GM21619 (cell line): ENCODE results near the gene ADH1A.
"Not testable (repeated sequence)": the region's sequence is repeated elsewhere in the genome, so short reads cannot be mapped to it uniquely, and the experiment has no call there.

Experiments used
- ATAC-seq: cut with Tn5 transposase; IDR thresholded peaks from one replicate; pipeline ENCODE4 v1.9.1; 2021; ENCODE audit not compliant: unreplicated experiment

ADH1A gene

GRCh38 chr4:99282731-99283130 lies 8.1 kb downstream of the ADH1A start:
- no peak for ATAC-seq

GRCh38 chr4:99281261-99281660 lies 9.5 kb downstream of the ADH1A start:
- no peak for ATAC-seq

GRCh38 chr4:99276417-99276816 lies 14.4 kb downstream of the ADH1A start:
- ATAC-seq, result no peak

- ATAC-seq, result no peak
Observed at GRCh38 chr4:99275885-99276284, 14.9 kb downstream of the ADH1A start.

- no peak for ATAC-seq
Observed at GRCh38 chr4:99275050-99275449, 15.7 kb downstream of the ADH1A start.

- ATAC-seq, result no peak
Observed at GRCh38 chr4:99273704-99274103, 17.1 kb downstream of the ADH1A start.

- ATAC-seq, result peak; percentile 78
Observed at GRCh38 chr4:99264927-99265326, 25.9 kb downstream of the ADH1A start.

- ATAC-seq, result no peak
Observed at GRCh38 chr4:99252746-99253145, 38.0 kb downstream of the ADH1A start.

- ATAC-seq, result no peak
Observed at GRCh38 chr4:99248714-99249113, 42.1 kb downstream of the ADH1A start.

GRCh38 chr4:99235955-99236354 lies 54.8 kb downstream of the ADH1A start:
- ATAC-seq, result no peak

GRCh38 chr4:99234331-99235010 lies 56.3 kb downstream of the ADH1A start:
- ATAC-seq, result no peak

- ATAC-seq, result not testable (repeated sequence)
Observed at GRCh38 chr4:99233397-99233796, 57.4 kb downstream of the ADH1A start.

GRCh38 chr4:99228706-99229105 lies 62.1 kb downstream of the ADH1A start:
- ATAC-seq, result not testable (repeated sequence)

GRCh38 chr4:99227646-99228045 lies 63.1 kb downstream of the ADH1A start:
- ATAC-seq, result not testable (repeated sequence)
